ENCODE measurements around the gene FBXW11.

GRCh38 chr5:171957591-171958251, 48.7 kb downstream of the FBXW11 start:
- TF ChIP-seq CTCF (IDR thresholded peaks at IDR 0.05; ENCODE audit: low read depth, low read length, poor library complexity, severe bottlenecking) (no peak), EZH2phosphoT487 (IDR thresholded peaks at IDR 0.05; ENCODE audit: borderline replicate concordance, low read length) (no peak)
